Adipocyte (in vitro differentiated cells): Measurements from ENCODE around the gene HNRNPF.
A peak's percentile ranks its signal among the peaks of the same experiment; 100 is the strongest.

ENCODE experiments used
- DNase-seq: peaks from one replicate; pipeline ENCODE4 v3.0.0-alpha.2; 2015; ENCODE audit warnings: low read depth
- H3K27me3 ChIP-seq: replicated peaks from 2 replicates; pipeline ENCODE4 v1.7.0; 2013; ENCODE audit warnings: mild to moderate bottlenecking, low read length, moderate library complexity; ENCODE audit not compliant: control insufficient read depth, insufficient read depth
- H3K36me3 ChIP-seq: 2 replicates; pipeline ENCODE4 v1.7.0; 2013; ENCODE audit warnings: low read length, mild to moderate bottlenecking, moderate library complexity; ENCODE audit not compliant: control insufficient read depth, insufficient read depth, severe bottlenecking
- H3K4me1 ChIP-seq: 2 replicates; pipeline ENCODE4 v1.7.0; 2013; ENCODE audit warnings: mild to moderate bottlenecking, low read length, moderate library complexity; ENCODE audit not compliant: control insufficient read depth, insufficient read depth
- H3K4me3 ChIP-seq: 2 replicates; pipeline ENCODE4 v1.7.0; 2013; ENCODE audit warnings: mild to moderate bottlenecking, low read length, moderate library complexity
- H3K9ac ChIP-seq: 2 replicates; pipeline ENCODE4 v1.7.0; 2013; ENCODE audit warnings: mild to moderate bottlenecking, low read length, moderate library complexity
- H3K9me3 ChIP-seq: 2 replicates; pipeline ENCODE4 v1.7.0; 2013; ENCODE audit warnings: mild to moderate bottlenecking, low read length, moderate library complexity; ENCODE audit not compliant: control insufficient read depth

Gene HNRNPF

GRCh38 chr10:43404704-43405084 lies 4.3 kb downstream of the HNRNPF start:
- peaks cover 22% of the 10 kb centered on the region for H3K36me3 ChIP-seq
- H3K9me3 ChIP-seq, result no peaks in the 10 kb centered on the region
- no peaks in the 10 kb centered on the region for H3K27me3 ChIP-seq
- peaks cover 44% of the 10 kb centered on the region for H3K4me1 ChIP-seq
- peak overlapping the region; percentile 41 for H3K9ac ChIP-seq
- peak overlapping the region; percentile 95 for H3K4me3 ChIP-seq
- DNase-seq, result no peak

- DNase-seq, result no peak
- peaks cover 27% of the 10 kb centered on the region for H3K36me3 ChIP-seq
- H3K27me3 ChIP-seq, result no peaks in the 10 kb centered on the region
- H3K4me1 ChIP-seq, result peaks cover 50% of the 10 kb centered on the region
- H3K9ac ChIP-seq, result peak overlapping the region; percentile 41
- H3K9me3 ChIP-seq, result no peaks in the 10 kb centered on the region
- peak overlapping the region; percentile 95 for H3K4me3 ChIP-seq
These were observed 4.9 kb downstream of the HNRNPF start for GRCh38 chr10:43403911-43404703.

GRCh38 chr10:43402880-43403452 lies 6.0 kb downstream of the HNRNPF start:
- DNase-seq, result no peak

GRCh38 chr10:43402176-43402575 lies 6.8 kb downstream of the HNRNPF start:
- no peaks in the 10 kb centered on the region for H3K27me3 ChIP-seq
- no peak for DNase-seq
- no peak overlapping the region for H3K4me3 ChIP-seq
- peaks cover 67% of the 10 kb centered on the region for H3K4me1 ChIP-seq
- H3K9ac ChIP-seq, result no peak overlapping the region
- no peaks in the 10 kb centered on the region for H3K9me3 ChIP-seq
- peaks cover 31% of the 10 kb centered on the region for H3K36me3 ChIP-seq

More at GRCh38 chr10:43402880-43403452, 6.0 kb downstream of the HNRNPF start:
- Histone ChIP-seq H3K36me3 (peaks cover 31% of the 10 kb centered on the region), H3K9me3 (no peaks in the 10 kb centered on the region), H3K4me3 (no peak overlapping the region), H3K9ac (no peak overlapping the region), H3K4me1 (peaks cover 59% of the 10 kb centered on the region), H3K27me3 (no peaks in the 10 kb centered on the region)

- H3K36me3 ChIP-seq, result peaks cover 31% of the 10 kb centered on the region
These were observed 7.4 kb downstream of the HNRNPF start for GRCh38 chr10:43401627-43402026.

GRCh38 chr10:43399320-43400310 lies 9.4 kb downstream of the HNRNPF start:
- Histone ChIP-seq H3K9ac (no peak overlapping the region), H3K36me3 (peaks cover 31% of the 10 kb centered on the region), H3K4me1 (peaks cover 70% of the 10 kb centered on the region), H3K9me3 (no peaks in the 10 kb centered on the region), H3K4me3 (no peak overlapping the region), H3K27me3 (no peaks in the 10 kb centered on the region)
- peak; percentile 34 for DNase-seq

More at GRCh38 chr10:43401627-43402026, 7.4 kb downstream of the HNRNPF start:
- DNase-seq, result no peak
- Histone ChIP-seq H3K27me3 (no peaks in the 10 kb centered on the region), H3K9me3 (no peaks in the 10 kb centered on the region), H3K4me3 (no peak overlapping the region), H3K4me1 (peaks cover 68% of the 10 kb centered on the region), H3K9ac (peak overlapping the region; percentile 38)

GRCh38 chr10:43398939-43399319 lies 10.1 kb downstream of the HNRNPF start:
- no peak overlapping the region for H3K4me3 ChIP-seq
- H3K4me1 ChIP-seq, result peaks cover 65% of the 10 kb centered on the region
- peaks cover 36% of the 10 kb centered on the region for H3K36me3 ChIP-seq
- H3K27me3 ChIP-seq, result no peaks in the 10 kb centered on the region
- no peak for DNase-seq
- H3K9ac ChIP-seq, result no peak overlapping the region
- no peaks in the 10 kb centered on the region for H3K9me3 ChIP-seq

GRCh38 chr10:43396928-43397624 lies 11.9 kb downstream of the HNRNPF start:
- Histone ChIP-seq H3K4me1 (peaks cover 66% of the 10 kb centered on the region), H3K36me3 (peaks cover 41% of the 10 kb centered on the region)

GRCh38 chr10:43396061-43396927 lies 12.7 kb downstream of the HNRNPF start:
- peak; percentile 81 for DNase-seq
- Histone ChIP-seq H3K4me3 (peak overlapping the region; percentile 86), H3K36me3 (peaks cover 49% of the 10 kb centered on the region), H3K9ac (peak overlapping the region; percentile 90), H3K9me3 (no peaks in the 10 kb centered on the region), H3K4me1 (peaks cover 61% of the 10 kb centered on the region), H3K27me3 (no peaks in the 10 kb centered on the region)

More at GRCh38 chr10:43396928-43397624, 11.9 kb downstream of the HNRNPF start:
- peak; percentile 86 for DNase-seq
- H3K9ac ChIP-seq, result peak overlapping the region; percentile 83
- H3K27me3 ChIP-seq, result no peaks in the 10 kb centered on the region
- H3K9me3 ChIP-seq, result no peaks in the 10 kb centered on the region
- peak overlapping the region; percentile 81 for H3K4me3 ChIP-seq

GRCh38 chr10:43395571-43396060 lies 13.4 kb downstream of the HNRNPF start:
- Histone ChIP-seq H3K27me3 (no peaks in the 10 kb centered on the region), H3K9me3 (no peaks in the 10 kb centered on the region), H3K4me3 (peak overlapping the region; percentile 86), H3K9ac (peak overlapping the region; percentile 90), H3K4me1 (peaks cover 60% of the 10 kb centered on the region), H3K36me3 (peaks cover 52% of the 10 kb centered on the region)
- DNase-seq, result peak; percentile 54
